Endothelial cell of umbilical vein (primary cell): ENCODE measurements around the gene RBM28. TPM values are rescaled to one million over a fixed set of nuclear protein-coding genes. Genes with fewer than 3 reads are reported as not detected.

Source experiments
- BruUV-seq: library from RNA; stranded (reverse); fragments of 400-500 nt; replicated peaks from 2 replicates; lab custom pipeline; 2021; lab: Mats Ljungman, UMichigan
- CTCF ChIA-PET: fragments of 300-600, 350-600 bp; sonication (Branson Sonifier 250); formaldehyde crosslinking; loops from one replicate; lab custom pipeline; 2021; ENCODE audit warnings: antibody characterized with exemption, inconsistent platforms; lab: Charles Lee
- POLR2A ChIA-PET: fragments of 300-600, 350-600 bp; sonication (Branson Sonifier 250); formaldehyde crosslinking; loops from one replicate; lab custom pipeline; 2021; ENCODE audit warnings: antibody characterized with exemption, inconsistent platforms; lab: Charles Lee
- DNase-seq: peaks from one replicate; pipeline ENCODE4 v3.0.0-alpha.2; 2011; ENCODE audit warnings: low read depth, low spot score
- FAIRE-seq: peaks from 2 replicates; lab custom pipeline; 2011; peaks lifted over from hg19 to GRCh38; lab: Jason Lieb, UNC
- H2AFZ ChIP-seq: 2 replicates; pipeline ENCODE4 v1.6.0; 2012; ENCODE audit warnings: low read depth, low read length, control low read depth, inconsistent platforms
- H3K27ac ChIP-seq: 2 replicates; pipeline ENCODE4 v1.5.1; 2011; ENCODE audit warnings: low read depth, mild to moderate bottlenecking, control low read depth, low read length, moderate library complexity; ENCODE audit not compliant: insufficient read depth
- H3K27me3 ChIP-seq, 2 experiments: 2 replicates each; pipeline versions ENCODE4 v1.6.0 to v1.6.1; 2011; ENCODE audit warnings: low read length in 2 of 2, mixed read lengths in 1 of 2; ENCODE audit not compliant: control insufficient read depth in 2 of 2, insufficient read depth in 2 of 2
- H3K36me3 ChIP-seq, 2 experiments: 2 replicates in 1 of 2; 3 replicates in 1 of 2; pipeline ENCODE4 v1.5.1; 2011; ENCODE audit warnings: low read length in 2 of 2, mild to moderate bottlenecking in 1 of 2, moderate library complexity in 1 of 2; ENCODE audit not compliant: control insufficient read depth in 2 of 2, insufficient read depth in 2 of 2; ENCODE audit errors: extremely low read depth in 1 of 2
- H3K4me1 ChIP-seq: 3 replicates; pipeline ENCODE4 v1.5.1; 2011; ENCODE audit warnings: mild to moderate bottlenecking, low read length; ENCODE audit not compliant: control insufficient read depth, insufficient read depth; ENCODE audit errors: extremely low read depth
- H3K4me2 ChIP-seq: 2 replicates; pipeline ENCODE4 v1.6.1; 2011; ENCODE audit warnings: low read length, control low read depth, mixed read lengths; ENCODE audit not compliant: insufficient read depth
- H3K4me3 ChIP-seq, 3 experiments: fragments of 200-600 bp in 1 of 3; sonication (generic), shearing (Covaris generic) in 1 of 3; replicated peaks in 1 of 3; 2 replicates each; pipeline ENCODE4 v1.5.1; 2011 to 2016; ENCODE audit warnings: control low read depth in 3 of 3, low read length in 3 of 3, mild to moderate bottlenecking in 2 of 3, inconsistent platforms in 1 of 3, low read depth in 1 of 3, moderate library complexity in 1 of 3; ENCODE audit not compliant: insufficient read depth in 1 of 3
- H3K79me2 ChIP-seq: 2 replicates; pipeline ENCODE4 v1.6.0; 2012; ENCODE audit warnings: low read length, inconsistent platforms; ENCODE audit not compliant: control insufficient read depth, insufficient read depth
- H3K9ac ChIP-seq: replicated peaks from 2 replicates; pipeline ENCODE3; 2011; ENCODE audit warnings: low read length, control low read depth; ENCODE audit not compliant: insufficient read depth; ENCODE audit errors: extremely low read depth
- H3K9me1 ChIP-seq: replicated peaks from 3 replicates; pipeline ENCODE4 v1.6.0; 2011; ENCODE audit warnings: mild to moderate bottlenecking, low read length; ENCODE audit not compliant: control insufficient read depth, insufficient read depth; ENCODE audit errors: extremely low read depth
- H3K9me3 ChIP-seq: replicated peaks from 2 replicates; pipeline ENCODE4 v1.5.1; 2012; ENCODE audit warnings: low read length, inconsistent platforms; ENCODE audit not compliant: control insufficient read depth, insufficient read depth
- H4K20me1 ChIP-seq: replicated peaks from 2 replicates; pipeline ENCODE3; 2011; ENCODE audit warnings: mild to moderate bottlenecking, low read length; ENCODE audit not compliant: control insufficient read depth, insufficient read depth; ENCODE audit errors: extremely low read depth
- CTCF ChIP-seq, 2 donors: IDR thresholded peaks; 1 replicate in 1 of 2; 2 replicates in 1 of 2; pipeline ENCODE4 v1.5.1; 2011; ENCODE audit warnings: low read length in 2 of 2, mild to moderate bottlenecking in 2 of 2, moderate library complexity in 2 of 2, control low read depth in 1 of 2, inconsistent platforms in 1 of 2, low read depth in 1 of 2; ENCODE audit not compliant: insufficient read depth in 1 of 2; ENCODE audit errors: extremely low read depth in 1 of 2
- EZH2 ChIP-seq: IDR thresholded peaks from 2 replicates; pipeline ENCODE4 v1.6.1; 2012; ENCODE audit warnings: borderline replicate concordance, low read depth, mild to moderate bottlenecking, moderate library complexity, low read length, inconsistent platforms; ENCODE audit not compliant: severe bottlenecking
- FOS ChIP-seq: IDR thresholded peaks from 2 replicates; pipeline ENCODE4 v1.6.1; 2011; ENCODE audit warnings: mild to moderate bottlenecking, low read length, moderate library complexity, borderline replicate concordance; ENCODE audit not compliant: insufficient read depth
- GATA2 ChIP-seq: IDR thresholded peaks from 2 replicates; pipeline ENCODE4 v1.7.0; 2011; ENCODE audit warnings: low read depth, mild to moderate bottlenecking, moderate library complexity, mixed read lengths, low read length; ENCODE audit not compliant: insufficient read length, insufficient read depth
- JUN ChIP-seq: IDR thresholded peaks from 2 replicates; pipeline ENCODE4 v1.6.1; 2011; ENCODE audit warnings: borderline replicate concordance, low read depth; ENCODE audit not compliant: insufficient read length, insufficient read depth
- MAX ChIP-seq: IDR thresholded peaks from 2 replicates; pipeline ENCODE4 v1.6.1; 2011; ENCODE audit not compliant: insufficient read depth, insufficient read length
- MYC ChIP-seq: IDR thresholded peaks from one replicate; pipeline ENCODE4 v1.6.1; 2011; ENCODE audit warnings: mild to moderate bottlenecking, low read depth, low read length
- POLR2A ChIP-seq: IDR thresholded peaks from 2 replicates; pipeline ENCODE4 v1.6.1; 2012; ENCODE audit warnings: low read depth, mild to moderate bottlenecking, control low read depth, low read length
- POLR2AphosphoS5 ChIP-seq: IDR thresholded peaks from 2 replicates; pipeline ENCODE4 v1.6.1; 2012; ENCODE audit warnings: low read depth, mild to moderate bottlenecking, control low read depth, low read length, moderate library complexity; ENCODE audit not compliant: insufficient read depth
- dilution Hi-C: fragments of 300-500 bp; cut with MboI; formaldehyde crosslinking; loops from one replicate; pipeline ENCODE4 v1.15.0; 2019; ENCODE audit warnings: low sequenced_read_pairs; ENCODE audit not compliant: extremely low pct_ligation_motif_present
- intact Hi-C: fragments of 100-400 bp; cut with micrococcal nuclease; formaldehyde crosslinking; loops from one replicate; pipeline ENCODE4 v1.10.0; 2022
- polyA plus RNA-seq, 4 experiments: library from polyadenylated mRNA; depleted of rRNA in 3 of 4; stranded (reverse) in 3 of 4; unstranded in 1 of 4; fragments of >200 nt; gene quantifications; 2 replicates each; pipeline versions ENCODE4 v1.2.1 to v1.2.3, GENCODE V29; 2011 to 2012; ENCODE audit warnings: missing spikeins in 1 of 4
- total RNA-seq: library from RNA; stranded (reverse); gene quantifications from 2 replicates; pipeline ENCODE4 v1.2.3, GENCODE V29; 2021

Gene RBM28
- total and polyA plus RNA-seq, 2 donors (not counting 3 experiments of a cell fraction or from before 2014, with no cell fraction given), result 11.6 to 58.7 TPM

GRCh38 chr7:128257458-128257857 lies 86.2 kb downstream of the RBM28 start:
- FAIRE-seq (no peak), DNase-seq (no peak)
- ChIA-PET CTCF (no interaction called here), POLR2A (no interaction called here)
- Histone ChIP-seq H3K4me3 (no peak overlapping the region), H3K79me2 (no peaks in the 10 kb centered on the region), H2AFZ (no peak overlapping the region), H4K20me1 (no peaks in the 10 kb centered on the region), H3K9me3 (no peaks in the 10 kb centered on the region), H3K36me3 (no peaks in the 10 kb centered on the region), H3K9ac (no peak overlapping the region), H3K27ac (no peak overlapping the region), H3K4me2 (no peak overlapping the region), H3K4me1 (no peaks in the 10 kb centered on the region), H3K27me3 (peaks cover 4 to 5% of the 10 kb centered on the region in 2 experiments), H3K9me1 (no peaks in the 10 kb centered on the region)
- intact Hi-C loops (no loop called here), dilution Hi-C loops (no loop called here)
- BruUV-seq, result no TSS peak
- TF ChIP-seq POLR2A (no peak), JUN (no peak), GATA2 (no peak), FOS (no peak), MAX (no peak), POLR2AphosphoS5 (no peak), CTCF (IDR thresholded peaks at IDR 0.05; ENCODE audit: extremely low read depth in 1 of 2, insufficient read depth in 1 of 2, low read depth in 1 of 2, low read length in 2 of 2) (no peak), EZH2 (no peak), MYC (no peak)
